DMS53 treated with DMSO at 0.1 percent for 48 hours (cell line): ENCODE data around the gene GAS2.

Source experiments
- DNase-seq: peaks from one replicate; lab custom pipeline; 2025; ENCODE audit not compliant: unreplicated experiment; lab: John Stamatoyannopoulos, UW

The GAS2 gene

DNA sequence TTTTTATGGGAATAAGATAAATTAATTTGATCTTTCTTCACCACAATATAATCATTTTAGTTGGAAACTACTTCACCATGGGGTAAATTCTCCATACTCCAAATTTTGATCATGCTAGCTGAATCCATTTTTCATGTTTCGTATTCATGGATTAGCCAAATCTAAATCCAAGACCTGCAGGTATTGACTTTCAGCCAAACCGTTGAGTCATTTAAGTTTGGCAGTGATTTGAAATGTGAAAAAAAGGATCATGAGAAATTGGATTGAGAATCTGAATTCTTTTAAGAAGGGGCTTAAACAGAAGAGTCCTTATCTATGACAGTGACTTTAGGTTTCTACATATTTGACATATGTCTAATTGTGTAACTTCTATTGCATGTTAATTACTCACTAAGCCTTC lies 5.3 kb downstream of the GAS2 start:
- no peak for DNase-seq

DNA sequence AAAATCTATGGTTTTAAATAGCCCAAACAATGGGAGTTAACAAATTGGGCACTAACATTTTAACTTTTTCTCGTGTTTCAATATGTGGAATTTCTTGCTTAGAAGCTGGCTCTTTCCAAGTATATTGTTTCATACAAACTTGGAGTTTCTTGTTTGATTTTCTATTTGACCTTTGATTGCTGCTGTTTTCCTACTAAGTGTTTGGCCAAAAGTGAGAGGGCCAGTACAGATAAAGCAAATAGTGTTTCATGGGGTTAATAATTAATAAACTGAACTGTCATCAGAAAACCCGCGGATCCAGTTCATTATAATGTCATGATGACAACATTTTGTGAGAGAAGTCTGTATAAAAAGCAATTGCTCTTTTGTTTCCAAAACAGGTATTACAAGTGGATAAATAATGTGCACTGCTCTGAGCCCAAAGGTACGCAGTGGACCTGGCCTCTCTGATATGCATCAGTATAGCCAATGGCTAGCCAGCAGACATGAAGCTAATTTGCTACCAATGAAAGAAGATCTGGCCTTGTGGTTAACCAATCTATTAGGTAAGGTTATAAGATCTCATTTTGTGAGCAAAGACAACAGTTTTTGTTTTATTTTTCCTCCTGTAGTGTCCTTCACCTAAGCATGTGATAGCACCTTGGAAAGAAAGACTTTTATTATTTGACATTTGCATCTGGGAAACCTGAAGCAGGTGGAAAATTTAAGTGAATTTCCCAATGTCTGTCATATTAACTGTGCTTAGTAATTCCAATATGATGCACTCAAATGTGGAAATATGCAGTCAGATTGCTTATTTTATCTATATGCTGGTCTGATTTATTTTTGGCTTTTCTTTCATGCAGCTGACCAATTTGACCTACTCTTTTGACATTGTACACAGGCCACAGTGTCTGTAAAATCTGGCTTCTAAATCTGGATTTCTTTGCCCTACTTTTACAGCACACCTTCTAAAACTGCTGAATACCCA lies 8.3 kb downstream of the GAS2 start:
- peak; percentile 98 for DNase-seq

DNA sequence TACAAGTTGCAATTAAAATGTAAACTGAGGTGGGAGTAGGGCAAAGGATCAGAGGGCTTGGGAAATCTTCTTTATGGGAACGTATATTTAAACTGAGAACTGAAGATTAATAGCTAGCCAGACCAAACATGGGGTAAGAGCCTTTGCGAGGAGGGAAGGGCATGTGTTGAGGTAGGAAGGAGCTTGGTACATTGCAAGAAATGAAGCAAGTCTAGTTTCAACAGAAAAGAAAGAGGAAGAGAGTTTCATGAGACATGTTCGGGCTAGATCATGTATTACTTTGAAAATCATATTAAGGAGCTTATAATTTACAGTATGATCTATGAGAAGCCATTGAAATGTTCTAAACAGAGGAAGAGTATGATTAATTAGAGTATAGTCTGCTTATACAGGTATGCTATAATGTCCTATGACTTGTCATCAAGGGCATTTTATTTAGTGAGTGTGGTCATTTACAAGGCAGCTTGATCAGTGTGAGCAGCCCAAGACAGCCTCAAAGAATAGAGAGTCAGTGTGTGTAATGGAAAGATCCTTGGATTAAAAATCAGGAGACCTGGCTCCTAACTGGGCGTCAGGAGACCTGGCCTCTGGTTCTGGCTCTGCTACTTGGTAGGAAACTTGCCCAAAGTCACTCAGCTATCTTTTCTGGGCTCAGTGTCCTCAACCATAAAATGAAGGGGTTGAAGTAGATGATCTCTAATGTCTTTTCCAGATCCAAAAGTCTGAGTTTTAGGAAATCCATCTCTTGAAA lies 10.9 kb downstream of the GAS2 start:
- peak; percentile 21 for DNase-seq

DNA sequence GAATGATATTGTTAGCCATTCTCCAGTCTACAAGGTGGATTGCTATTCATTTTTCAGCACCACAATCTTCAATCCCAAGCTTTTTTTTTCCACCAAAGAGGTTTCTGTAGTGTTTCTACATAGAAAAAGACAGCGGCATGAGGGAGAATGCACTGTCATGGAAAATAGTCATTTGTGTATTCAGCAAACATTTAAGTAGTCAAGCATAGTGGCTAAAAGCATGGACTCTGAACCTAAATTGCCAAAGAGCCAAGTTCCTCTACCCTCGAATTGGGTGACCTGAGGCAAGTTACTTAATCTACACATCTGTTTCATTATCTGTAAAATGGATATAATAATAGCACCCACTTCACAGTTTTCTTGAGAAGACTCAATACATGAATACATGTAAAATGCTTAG lies 14.2 kb downstream of the GAS2 start:
- DNase-seq: peak; percentile 54

DNA sequence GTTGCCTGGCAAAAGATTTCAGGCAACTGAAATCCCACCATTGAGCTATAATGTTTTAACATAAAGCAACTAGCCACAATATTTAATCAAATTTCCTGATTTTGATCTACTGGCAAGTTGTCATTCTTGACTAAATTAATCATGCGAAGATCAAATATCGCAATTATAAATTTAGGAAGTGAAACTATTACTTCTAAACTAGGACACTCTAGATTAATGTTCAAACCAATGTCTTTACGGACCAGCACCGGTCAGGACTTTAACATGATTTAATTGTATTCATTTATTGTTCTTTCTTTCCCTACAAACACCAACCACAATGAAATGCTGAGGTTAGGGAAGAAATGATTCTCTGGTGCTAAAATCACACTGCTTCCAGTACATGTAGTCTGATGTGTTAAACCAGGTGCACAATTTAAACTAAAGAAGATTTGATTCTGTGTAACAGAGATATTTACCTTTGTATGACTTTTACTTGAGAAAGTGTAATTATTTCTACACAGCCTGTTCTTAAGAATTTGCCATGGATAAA lies 14.9 kb downstream of the GAS2 start:
- no peak for DNase-seq

DNA sequence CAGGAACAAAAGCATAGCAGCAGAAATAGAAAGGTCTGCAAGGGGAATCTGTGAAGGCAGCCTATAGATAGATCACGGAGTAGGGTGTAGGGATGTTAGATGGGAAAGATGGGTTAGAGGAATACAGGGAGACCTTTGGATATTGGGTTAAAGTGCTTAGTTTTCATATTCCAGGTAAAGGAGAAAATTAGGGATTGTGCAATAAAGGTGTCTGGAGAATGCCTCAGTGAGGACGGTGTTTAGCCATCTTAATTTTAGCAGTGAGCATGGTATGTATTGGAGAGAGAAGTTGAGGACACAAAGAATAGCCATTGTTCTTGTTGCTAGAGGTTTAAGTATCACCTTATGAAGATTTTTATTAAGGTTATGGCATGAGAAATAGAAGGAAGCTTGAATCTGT lies 17.7 kb downstream of the GAS2 start:
- DNase-seq: no peak

DNA sequence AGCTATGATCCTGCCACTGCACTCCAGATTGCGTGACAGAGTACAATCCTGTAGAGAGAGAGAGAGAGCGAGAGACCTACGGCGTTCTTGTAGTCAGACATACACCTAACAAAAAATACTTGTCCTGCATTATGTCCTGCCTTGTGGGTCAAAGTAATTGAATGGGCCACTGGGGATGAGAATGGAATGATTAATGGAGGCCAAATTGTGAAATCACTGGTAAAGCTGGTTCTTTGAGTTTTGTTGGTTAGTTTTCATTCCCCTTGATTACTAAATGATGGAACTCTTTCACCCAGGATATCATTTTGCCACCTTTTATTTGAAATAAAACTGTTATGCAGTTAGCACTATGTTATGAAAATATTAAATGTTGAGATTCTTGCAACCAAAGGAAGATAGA lies 18.7 kb downstream of the GAS2 start:
- DNase-seq: no peak

DNA sequence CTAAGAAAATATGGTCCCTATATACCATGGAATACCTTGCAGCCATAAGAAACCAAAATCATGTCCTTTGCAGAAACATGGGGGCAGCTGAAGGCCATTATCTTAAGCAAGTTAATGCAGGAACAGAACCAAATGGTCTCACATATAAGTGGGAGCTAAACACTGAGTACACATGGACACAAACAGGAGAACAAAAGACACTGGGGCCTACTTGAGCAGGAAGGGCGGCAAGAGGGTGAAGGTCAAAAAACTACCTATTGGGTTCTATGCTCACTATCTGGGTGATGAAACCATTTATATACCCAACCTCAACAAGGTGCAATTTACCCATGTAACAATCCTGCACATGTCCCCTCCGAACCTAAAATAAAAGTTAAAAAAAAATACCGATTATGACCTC lies 22.5 kb downstream of the GAS2 start:
- DNase-seq: peak; percentile 61

DNA sequence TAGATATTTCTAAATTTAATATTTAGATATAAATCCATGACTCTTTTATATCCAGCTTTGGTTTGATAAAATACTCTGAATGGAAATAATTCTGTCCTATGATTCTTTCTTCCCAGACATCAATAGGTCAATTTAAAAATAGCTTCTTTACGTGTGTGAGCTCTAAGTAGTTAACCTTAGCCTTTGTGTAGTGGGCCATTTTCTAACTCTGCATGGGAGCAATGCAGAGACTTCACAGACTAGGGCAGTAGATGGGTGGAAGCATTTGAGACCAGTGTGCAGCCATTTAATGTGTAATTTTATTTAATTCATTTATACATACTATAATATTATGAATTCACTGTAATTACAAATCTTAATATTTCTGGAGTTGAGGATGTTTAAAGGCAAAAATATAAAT lies 23.8 kb downstream of the GAS2 start:
- no peak for DNase-seq

DNA sequence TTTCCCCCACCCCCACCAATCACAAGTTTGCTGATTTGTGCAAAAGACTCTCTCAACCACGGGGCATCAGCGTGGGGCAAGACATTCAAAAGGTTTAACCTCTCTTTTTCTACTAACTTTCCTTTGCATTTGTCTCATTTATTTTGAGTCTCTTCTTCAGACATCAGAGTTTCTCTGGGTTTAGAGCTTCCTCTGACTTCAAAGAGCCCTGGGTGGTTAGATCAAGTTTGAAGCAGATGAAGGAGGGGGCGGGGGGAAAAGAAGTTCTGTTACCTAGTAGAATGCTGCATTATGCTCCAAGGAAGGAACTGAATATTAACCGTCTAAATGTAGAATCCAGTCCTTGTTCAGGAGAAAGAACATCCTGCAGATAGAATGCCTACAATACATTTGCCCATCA lies 24.5 kb downstream of the GAS2 start:
- no peak for DNase-seq

DNA sequence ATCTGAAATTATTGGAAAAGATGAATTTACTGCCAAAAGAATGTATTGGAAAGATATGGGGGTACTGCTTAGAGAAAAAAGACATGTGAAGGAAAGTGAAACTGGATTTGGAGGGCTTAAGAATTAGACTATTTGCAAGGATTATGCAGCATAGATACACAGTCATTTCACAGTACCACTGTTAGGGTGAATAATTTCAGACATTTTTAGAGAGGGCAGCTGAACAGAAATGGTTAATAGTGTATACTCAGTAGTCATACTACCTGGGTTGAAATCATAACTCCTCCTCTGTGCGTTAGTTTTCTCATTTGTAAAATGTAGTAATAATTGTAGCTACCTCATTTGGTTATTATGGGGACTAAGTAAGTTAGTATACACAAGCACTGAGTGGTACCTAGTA lies 33.0 kb downstream of the GAS2 start:
- no peak for DNase-seq

DNA sequence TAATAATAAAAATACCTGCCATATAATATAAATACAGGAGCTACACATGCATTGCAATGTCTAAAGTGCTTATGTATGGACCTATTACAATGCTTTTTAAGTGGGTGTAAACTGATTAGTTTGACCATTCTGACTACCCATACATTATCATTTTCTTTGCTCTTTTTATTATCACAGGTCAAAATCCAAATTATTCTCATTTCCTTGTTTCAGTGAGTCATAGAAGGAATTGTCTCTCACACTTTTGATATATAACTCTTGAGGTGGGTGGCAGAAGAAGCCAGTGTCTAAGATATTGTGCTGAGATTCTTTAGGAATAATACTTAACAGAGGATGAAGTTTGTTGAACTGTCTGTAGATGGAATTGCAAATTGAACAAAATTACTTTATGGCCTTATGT lies 35.6 kb downstream of the GAS2 start:
- DNase-seq: peak; percentile 18

DNA sequence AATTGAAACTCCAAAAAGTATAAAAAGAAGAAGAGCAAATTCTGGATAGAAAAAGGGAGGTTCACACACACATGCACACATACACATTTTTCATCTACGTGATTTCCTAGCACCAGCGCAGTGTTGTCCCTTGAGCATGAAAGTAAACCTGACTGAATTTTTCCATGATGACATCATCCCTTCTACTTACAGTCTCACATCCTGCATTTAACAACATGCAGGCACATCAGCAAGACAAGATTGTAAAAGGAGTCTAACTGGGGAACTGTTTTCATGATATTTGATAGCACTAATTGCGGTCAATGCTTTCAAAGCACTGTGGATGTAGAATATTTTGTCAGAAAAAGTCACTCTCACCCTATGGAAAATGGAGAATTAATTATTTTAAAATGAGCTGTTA lies 36.6 kb downstream of the GAS2 start:
- peak; percentile 83 for DNase-seq

DNA sequence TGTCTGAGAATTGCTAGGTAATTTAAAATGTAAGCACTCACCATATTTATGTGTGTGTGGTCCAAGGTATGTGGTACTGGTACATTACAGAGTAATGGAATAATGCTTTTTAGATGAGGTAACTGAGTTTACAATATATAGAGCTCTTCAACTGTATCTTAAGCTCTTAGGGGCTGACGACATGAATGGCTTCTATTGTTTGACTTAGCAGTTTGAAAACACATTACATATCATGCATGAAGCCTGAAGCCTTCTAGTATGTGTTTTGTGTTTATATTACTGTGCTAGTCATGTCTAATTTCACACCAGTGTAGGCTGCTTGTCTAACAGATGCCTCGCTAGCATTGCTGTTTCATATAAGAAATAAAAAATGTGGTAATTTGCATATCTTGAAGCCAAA lies 37.2 kb downstream of the GAS2 start:
- peak; percentile 96 for DNase-seq

DNA sequence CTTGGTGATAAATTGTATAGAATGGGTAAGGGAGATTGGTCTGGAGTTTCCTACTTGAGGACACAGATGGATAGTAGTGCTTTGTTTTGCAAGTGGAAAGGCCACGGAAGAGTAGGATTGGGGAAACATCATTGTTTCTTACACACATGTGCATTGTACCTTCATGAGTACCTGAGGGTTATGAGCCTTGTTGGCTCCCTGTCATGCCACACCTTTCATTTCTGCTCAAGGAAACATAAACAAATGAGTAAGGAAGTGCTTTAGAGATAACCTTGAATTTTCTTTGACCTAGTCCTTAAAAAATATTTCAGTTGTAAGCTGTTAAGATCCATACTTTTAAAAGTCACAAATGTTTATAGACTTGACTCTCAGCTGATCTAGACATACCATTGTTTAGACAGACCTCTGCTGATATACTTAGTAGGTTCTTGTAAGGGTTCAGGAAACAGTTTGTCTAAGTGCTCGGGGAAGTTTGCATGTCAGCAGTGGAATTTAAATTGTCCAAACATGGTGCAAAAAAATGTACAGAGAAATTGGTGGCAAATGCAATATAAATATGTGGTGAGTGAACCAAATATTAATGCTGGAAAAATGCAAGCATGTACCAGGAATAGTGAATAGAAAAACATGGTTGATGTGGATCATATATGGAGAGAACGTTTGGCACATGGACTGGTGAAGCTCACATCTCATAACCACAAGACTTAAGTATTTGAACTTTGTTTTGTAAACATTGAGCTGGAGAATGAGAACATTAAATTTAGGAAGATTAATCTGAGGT lies 40.9 kb downstream of the GAS2 start:
- no peak for DNase-seq

DNA sequence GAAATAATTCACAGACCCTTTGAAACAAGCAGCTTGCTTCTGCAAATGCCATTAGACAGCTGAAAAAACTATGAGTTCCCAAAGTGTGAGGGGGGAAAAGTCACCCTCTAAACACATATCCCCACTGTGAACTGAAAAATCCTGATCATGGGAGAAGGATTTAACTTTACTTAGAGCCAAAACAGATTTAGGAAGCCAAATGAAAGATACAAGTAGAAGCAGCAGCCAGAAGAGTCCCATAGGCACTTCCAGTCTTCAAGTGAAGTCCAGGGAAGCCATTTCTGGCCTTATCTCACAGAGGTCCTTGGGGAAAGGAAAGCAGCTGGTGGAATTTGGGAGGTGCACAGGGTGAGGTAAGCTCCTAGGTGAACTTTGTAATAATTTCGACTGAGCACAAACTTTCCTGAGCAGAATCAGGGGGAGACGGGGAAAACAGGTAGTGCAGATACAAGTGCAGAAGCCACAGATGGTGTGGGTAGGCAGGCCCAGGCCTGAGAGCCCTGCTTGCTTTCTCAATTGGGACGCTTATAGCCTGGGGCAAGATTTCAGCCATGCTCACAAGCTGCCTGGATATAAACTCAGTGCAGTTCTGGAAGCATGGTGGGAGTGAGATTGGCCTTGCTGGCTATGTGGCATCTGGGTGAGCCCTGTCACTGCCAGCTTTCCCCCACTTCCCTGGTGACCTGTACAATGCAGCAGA lies 44.8 kb downstream of the GAS2 start:
- no peak for DNase-seq

DNA sequence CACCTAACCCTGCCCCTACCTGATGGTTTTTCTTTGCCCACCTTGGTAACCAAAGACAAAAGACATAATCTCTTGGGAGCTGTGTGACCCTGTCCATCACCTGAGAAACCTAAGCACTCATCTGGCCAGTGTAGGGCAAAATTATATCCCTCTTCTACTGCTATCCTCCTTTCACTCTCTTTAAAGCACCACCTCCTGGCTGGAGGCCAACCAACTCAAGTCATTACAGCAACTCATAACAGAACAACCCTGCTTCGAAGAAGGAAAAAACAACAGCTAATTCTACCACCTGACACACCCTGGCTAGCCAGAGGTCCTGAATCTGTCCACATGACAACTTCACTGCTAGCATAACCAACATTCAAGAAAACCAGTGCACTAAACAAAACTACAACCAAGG lies 45.5 kb downstream of the GAS2 start:
- DNase-seq: no peak

DNA sequence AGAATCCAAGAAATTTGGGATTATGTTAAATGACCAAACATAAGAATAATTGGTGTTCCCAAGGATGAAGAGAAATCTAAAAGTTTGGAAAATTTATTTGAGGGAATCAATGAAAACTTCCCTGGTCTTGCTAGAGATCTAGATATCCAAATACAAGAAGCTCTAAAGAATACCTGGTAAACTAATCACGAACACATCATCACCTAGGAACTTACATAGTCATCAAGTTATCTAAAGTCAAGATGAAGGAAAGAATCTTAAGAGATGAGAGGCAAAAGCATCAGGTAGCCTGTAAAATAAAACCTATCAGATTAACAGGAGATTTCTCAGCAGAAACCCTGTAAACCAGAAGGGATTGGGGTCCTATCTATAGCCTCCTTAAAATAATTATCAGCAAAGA lies 46.9 kb downstream of the GAS2 start:
- DNase-seq: no peak

DNA sequence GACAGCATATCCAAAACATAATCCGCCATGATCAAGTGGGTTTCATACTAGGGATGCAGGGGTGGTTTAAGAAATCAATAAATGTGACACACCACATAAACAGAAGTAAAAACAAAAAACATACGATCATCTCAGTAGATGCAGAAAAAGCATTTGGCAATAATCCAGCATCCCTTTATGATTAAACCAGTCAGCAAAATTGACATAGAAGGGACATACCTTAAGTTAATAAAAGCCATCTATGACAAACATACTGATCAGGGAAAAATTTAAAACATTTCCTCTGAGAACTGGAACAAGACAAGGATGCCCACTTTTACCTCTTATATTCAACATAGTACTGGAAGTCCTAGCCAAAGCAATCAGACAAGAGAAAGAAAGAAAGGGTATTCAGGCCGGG lies 49.6 kb downstream of the GAS2 start:
- no peak for DNase-seq

DNA sequence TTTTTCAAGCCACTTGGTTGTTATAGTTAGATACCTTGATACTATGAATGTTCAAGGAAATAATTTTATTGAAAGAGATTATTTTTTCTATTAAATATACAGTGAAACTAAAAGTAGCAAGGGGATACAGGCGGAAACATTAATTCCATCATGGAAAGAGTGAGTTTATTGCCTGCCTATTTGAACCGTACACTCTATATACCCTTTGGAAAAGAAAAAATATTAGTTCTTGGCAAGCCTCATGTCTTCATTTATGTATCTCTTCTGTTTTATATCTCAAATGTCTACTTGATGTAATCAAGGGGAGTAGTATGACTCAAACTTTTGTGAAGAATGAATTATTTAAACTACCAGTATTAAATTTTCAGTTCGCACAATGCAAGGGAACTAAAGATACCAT lies 54.0 kb downstream of the GAS2 start:
- no peak for DNase-seq

DNA sequence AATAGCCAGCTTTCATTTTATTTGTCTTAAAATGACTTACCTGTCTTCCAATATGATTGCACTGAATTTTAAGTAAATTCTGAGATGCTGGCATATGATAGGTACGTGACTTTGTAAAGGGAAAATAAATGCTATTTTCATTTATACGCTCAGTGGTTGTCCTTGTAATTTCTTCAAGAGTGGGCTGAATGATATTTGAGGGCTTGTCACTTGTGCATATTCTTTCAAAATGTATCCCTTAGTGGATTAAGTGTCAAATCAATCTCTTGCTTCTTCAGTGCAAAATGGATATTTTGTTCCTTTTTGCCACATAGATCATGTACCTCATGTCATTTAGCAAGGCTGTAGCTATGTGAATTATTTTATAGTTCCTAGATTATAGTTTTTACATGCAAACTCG lies 56.9 kb downstream of the GAS2 start:
- DNase-seq: no peak
